Mammary epithelial cell (primary cell): ENCODE measurements around the gene CEP128.

Experiments used
- EZH2 ChIP-seq: IDR thresholded peaks from 2 replicates; pipeline ENCODE4 v1.6.1; 2012; ENCODE audit warnings: low read length, inconsistent platforms, borderline replicate concordance
- TF ChIP-seq, protein P1 (sequence below), 2 donors: IDR thresholded peaks in 1 of 2; conservative IDR thresholded peaks in 1 of 2; 2 replicates each; pipeline ENCODE4 v1.5.1; 2011 to 2012; ENCODE audit warnings: inconsistent platforms in 2 of 2, low read length in 2 of 2, mild to moderate bottlenecking in 2 of 2, control low read depth in 1 of 2, low read depth in 1 of 2; ENCODE audit not compliant: insufficient read depth in 1 of 2; ENCODE audit errors: extremely low read depth in 1 of 2

GRCh38 chr14:80653956-80654355, 287.6 kb downstream of the CEP128 start:
- TF ChIP-seq, protein P1, sequence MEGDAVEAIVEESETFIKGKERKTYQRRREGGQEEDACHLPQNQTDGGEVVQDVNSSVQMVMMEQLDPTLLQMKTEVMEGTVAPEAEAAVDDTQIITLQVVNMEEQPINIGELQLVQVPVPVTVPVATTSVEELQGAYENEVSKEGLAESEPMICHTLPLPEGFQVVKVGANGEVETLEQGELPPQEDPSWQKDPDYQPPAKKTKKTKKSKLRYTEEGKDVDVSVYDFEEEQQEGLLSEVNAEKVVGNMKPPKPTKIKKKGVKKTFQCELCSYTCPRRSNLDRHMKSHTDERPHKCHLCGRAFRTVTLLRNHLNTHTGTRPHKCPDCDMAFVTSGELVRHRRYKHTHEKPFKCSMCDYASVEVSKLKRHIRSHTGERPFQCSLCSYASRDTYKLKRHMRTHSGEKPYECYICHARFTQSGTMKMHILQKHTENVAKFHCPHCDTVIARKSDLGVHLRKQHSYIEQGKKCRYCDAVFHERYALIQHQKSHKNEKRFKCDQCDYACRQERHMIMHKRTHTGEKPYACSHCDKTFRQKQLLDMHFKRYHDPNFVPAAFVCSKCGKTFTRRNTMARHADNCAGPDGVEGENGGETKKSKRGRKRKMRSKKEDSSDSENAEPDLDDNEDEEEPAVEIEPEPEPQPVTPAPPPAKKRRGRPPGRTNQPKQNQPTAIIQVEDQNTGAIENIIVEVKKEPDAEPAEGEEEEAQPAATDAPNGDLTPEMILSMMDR (conservative IDR thresholded peaks at IDR 0.05 in 1 of 2, IDR thresholded peaks at IDR 0.05 in 1 of 2; ENCODE audit: extremely low read depth in 1 of 2, insufficient read depth in 1 of 2, low read depth in 1 of 2, low read length in 2 of 2): no peak
- no peak for TF ChIP-seq EZH2
